BJ (cell line): ENCODE measurements around the gene PTGIS. TPM values are rescaled to one million over a fixed set of nuclear protein-coding genes. Genes with fewer than 3 reads are reported as not detected.
A peak's percentile ranks its signal among the peaks of the same experiment; 100 is the strongest.

Experiments used
- CTCF ChIA-PET: fragments of 350-600 bp; formaldehyde crosslinking; extraction: SDS; loops from one replicate; lab custom pipeline; 2021; ENCODE audit warnings: antibody characterized with exemption, inconsistent platforms; lab: Yijun Ruan, JAX
- POLR2A ChIA-PET: fragments of 300-600 bp; sonication (Branson Sonifier 250); formaldehyde crosslinking; extraction: SDS; loops from one replicate; lab custom pipeline; 2021; ENCODE audit warnings: antibody characterized with exemption; lab: Charles Lee
- DNase-seq: peaks from one replicate; pipeline ENCODE4 v3.0.0-alpha.2; 2011; ENCODE audit warnings: low read depth
- H3K27me3 ChIP-seq: 2 replicates; pipeline ENCODE4 v1.6.0; 2011; ENCODE audit warnings: low read length; ENCODE audit not compliant: control insufficient read depth, insufficient read depth
- H3K36me3 ChIP-seq: 2 replicates; pipeline ENCODE4 v1.5.1; 2011; ENCODE audit warnings: low read length; ENCODE audit not compliant: control insufficient read depth, insufficient read depth
- H3K4me3 ChIP-seq: 2 replicates; pipeline ENCODE4 v1.5.1; 2011; ENCODE audit warnings: low read depth, mild to moderate bottlenecking, control low read depth, low read length
- polyA plus RNA-seq: library from polyadenylated mRNA; depleted of rRNA; stranded (reverse); fragments of >200 nt; gene quantifications from 2 replicates; pipeline ENCODE4 v1.2.3, GENCODE V29; 2011
- TF ChIP-seq, protein P1 (sequence below): IDR thresholded peaks from 2 replicates; pipeline ENCODE4 v1.5.1; 2011; ENCODE audit warnings: low read depth, mild to moderate bottlenecking, control low read depth, inconsistent platforms, low read length, moderate library complexity; ENCODE audit not compliant: insufficient read depth

The PTGIS gene
- polyA plus RNA-seq, 1 experiment = 39.0 TPM

DNA sequence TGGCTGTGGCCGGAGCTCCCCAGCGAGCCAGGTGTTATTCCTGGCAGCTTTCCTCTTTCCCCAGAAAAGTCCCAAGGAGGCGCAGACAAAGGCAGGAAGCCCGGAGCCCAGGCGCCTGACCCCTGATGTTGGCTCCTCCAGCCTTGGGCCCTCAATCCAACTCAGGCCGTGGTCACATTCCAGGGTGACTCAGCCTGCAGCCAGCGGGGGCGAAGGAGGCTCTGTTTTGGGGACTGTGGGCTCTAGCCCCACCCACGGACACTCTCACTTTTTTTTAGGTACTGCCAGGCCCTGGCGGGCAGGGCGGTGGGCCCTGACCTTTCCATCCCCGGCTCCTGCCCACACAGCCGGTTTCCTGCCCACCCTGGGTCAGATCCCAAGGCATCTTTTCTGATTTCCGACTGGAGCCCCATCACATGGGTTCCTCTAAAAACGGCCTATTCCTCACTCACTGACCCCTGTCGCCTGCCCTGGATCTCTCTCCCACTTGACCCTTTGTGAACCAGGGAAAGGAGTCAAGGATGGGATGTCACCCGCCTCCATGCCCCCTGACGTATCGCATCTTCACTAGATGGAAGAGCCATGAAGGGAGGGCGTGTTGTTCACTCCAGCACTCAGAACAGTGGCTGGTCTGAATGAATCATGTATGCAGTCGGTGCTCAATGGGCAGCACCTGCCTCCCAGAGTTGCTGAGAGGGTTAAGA, 5.5 kb downstream of the PTGIS start:
- Histone ChIP-seq H3K4me3 (no peak overlapping the region), H3K27me3 (peaks cover 4% of the 10 kb centered on the region), H3K36me3 (no peaks in the 10 kb centered on the region)
- DNase-seq = peak; percentile 59
- POLR2A ChIA-PET = no interaction called here
- CTCF ChIA-PET = interaction anchor here (1.0 to 1.4 kb wide), 2 partner anchors 21 kb away, joined by 5 to 7 read pairs; no protein-coding TSS in a partner anchor
- TF ChIP-seq, protein P1, sequence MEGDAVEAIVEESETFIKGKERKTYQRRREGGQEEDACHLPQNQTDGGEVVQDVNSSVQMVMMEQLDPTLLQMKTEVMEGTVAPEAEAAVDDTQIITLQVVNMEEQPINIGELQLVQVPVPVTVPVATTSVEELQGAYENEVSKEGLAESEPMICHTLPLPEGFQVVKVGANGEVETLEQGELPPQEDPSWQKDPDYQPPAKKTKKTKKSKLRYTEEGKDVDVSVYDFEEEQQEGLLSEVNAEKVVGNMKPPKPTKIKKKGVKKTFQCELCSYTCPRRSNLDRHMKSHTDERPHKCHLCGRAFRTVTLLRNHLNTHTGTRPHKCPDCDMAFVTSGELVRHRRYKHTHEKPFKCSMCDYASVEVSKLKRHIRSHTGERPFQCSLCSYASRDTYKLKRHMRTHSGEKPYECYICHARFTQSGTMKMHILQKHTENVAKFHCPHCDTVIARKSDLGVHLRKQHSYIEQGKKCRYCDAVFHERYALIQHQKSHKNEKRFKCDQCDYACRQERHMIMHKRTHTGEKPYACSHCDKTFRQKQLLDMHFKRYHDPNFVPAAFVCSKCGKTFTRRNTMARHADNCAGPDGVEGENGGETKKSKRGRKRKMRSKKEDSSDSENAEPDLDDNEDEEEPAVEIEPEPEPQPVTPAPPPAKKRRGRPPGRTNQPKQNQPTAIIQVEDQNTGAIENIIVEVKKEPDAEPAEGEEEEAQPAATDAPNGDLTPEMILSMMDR = no peak

DNA sequence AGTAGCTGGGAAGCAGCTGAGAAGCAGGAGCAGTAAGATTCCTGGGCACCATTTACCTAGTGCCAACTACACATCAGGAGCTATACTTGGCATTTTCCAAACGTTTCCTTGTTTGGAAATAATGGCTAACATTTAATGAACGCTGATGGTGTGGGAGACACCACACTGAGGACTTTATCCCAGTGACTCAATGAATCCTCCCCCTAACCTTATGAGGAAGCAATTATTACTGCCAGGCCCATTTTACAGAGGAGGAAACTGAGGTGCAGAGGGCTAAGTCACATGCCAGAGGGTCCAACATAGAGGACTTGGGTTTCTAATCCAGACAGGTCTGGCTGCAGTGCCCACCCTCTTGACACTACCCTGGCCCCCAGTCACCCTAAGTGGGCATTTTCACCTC, 6.1 kb downstream of the PTGIS start:
- ChIA-PET CTCF (interaction anchor here (0.7 to 1.4 kb wide), 4 partner anchors 21 to 47 kb away, joined by 3 to 7 read pairs (median 4); no protein-coding TSS in a partner anchor), POLR2A (no interaction called here)

DNA sequence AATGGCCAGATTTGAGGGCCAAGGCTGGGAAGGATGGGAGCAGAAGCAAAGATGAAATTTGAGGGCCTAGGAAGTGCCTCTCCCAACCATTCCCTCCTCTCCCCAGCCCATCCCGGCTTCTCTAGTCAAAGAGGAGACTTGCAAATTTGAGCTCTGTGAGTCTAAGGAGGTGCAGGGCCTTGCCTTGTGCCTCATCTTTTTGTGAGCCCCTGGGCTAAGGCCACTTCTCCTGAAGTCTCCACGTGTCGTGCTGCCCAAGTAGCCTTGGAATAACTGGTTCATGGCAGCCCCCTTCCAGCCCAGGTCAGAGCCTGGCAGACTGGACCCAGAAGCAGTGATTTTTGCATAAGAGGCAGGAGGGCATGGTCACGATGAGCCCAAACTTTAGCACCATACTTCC, 6.7 kb downstream of the PTGIS start:
- TF ChIP-seq, protein P1 = no peak
- no peaks in the 10 kb centered on the region; the same call in 1 of the 2 replicates for H3K27me3 ChIP-seq
- no peak for DNase-seq
- CTCF ChIA-PET = interaction anchor here (0.7 to 1.0 kb wide), 2 partner anchors 33 to 47 kb away, joined by 3 read pairs; no protein-coding TSS in a partner anchor
- POLR2A ChIA-PET = no interaction called here
- no peaks in the 10 kb centered on the region for H3K36me3 ChIP-seq
- no peak overlapping the region for H3K4me3 ChIP-seq

More for the DNA sequence above, 6.1 kb downstream of the PTGIS start:
- TF ChIP-seq, protein P1 = no peak
- Histone ChIP-seq H3K4me3 (no peak overlapping the region), H3K27me3 (no peaks in the 10 kb centered on the region; the same call in 1 of the 2 replicates), H3K36me3 (no peaks in the 10 kb centered on the region)
- DNase-seq = no peak

DNA sequence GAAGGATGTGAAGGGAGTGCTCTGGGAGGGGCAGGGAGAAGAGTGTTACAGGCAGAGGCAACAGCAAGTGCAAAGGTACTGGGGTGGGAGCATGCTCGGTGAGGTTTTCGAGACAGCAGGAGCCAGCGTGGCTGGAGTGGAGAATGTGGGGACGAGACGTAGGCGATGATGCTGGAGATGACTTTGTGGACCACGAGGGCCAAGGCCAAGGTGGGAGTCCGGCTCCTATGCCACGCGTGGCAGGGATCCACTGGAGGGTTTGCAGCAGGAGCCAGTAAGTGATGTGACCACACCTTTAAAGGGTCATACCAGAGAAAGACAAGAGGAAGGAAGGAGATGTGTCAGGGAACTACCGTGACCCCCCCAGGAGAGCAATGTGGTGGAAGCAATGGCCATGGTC, 7.3 kb downstream of the PTGIS start:
- no peaks in the 10 kb centered on the region; the same call in 1 of the 2 replicates for H3K27me3 ChIP-seq
- ChIA-PET POLR2A (no interaction called here), CTCF (no interaction called here)

DNA sequence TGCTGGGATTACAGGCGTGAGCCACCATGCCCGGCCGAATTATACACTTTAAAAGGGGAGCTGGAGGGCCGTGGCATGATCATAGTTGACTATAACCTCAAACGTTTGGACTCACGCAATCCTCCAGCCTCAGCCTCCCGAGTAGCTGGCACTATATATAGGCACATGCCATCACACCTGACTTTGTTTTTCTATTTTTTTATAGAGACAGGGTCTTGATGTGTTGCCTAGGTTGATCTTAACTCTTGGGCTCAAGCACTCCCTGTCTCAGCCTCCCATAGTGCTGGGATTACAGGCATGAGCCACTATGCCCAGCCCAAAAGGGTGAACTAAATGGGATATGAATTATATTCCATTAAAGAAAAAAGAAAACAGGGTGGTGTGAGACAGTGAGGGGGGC, 7.8 kb downstream of the PTGIS start:
- ChIA-PET CTCF (no interaction called here), POLR2A (no interaction called here)
- no peak overlapping the region for H3K4me3 ChIP-seq
- no peaks in the 10 kb centered on the region for H3K36me3 ChIP-seq
- DNase-seq = no peak
- TF ChIP-seq, protein P1 = no peak
- no peaks in the 10 kb centered on the region for H3K27me3 ChIP-seq

More for the DNA sequence above, 7.3 kb downstream of the PTGIS start:
- TF ChIP-seq, protein P1 = no peak
- no peak for DNase-seq
- Histone ChIP-seq H3K4me3 (no peak overlapping the region), H3K36me3 (no peaks in the 10 kb centered on the region)
